Renal cortical epithelial cell (primary cell): Measurements from ENCODE around the gene ZNF600. TPM values are rescaled to one million over a fixed set of nuclear protein-coding genes. Genes with fewer than 3 reads are reported as not detected.
"Not testable (repeated sequence)": the region's sequence is repeated elsewhere in the genome, so short reads cannot be mapped to it uniquely, and the experiment has no call there.

Source experiments
- DNase-seq: peaks from one replicate; pipeline ENCODE4 v3.0.0-alpha.2; 2011; ENCODE audit warnings: low read depth
- total RNA-seq: library from RNA; depleted of rRNA; stranded (reverse); fragments of >200 nt; gene quantifications from 2 replicates; pipeline ENCODE4 v1.2.3, GENCODE V29; 2014

Gene ZNF600
- 10.2 and 10.8 TPM in 2 replicates for total RNA-seq

DNA sequence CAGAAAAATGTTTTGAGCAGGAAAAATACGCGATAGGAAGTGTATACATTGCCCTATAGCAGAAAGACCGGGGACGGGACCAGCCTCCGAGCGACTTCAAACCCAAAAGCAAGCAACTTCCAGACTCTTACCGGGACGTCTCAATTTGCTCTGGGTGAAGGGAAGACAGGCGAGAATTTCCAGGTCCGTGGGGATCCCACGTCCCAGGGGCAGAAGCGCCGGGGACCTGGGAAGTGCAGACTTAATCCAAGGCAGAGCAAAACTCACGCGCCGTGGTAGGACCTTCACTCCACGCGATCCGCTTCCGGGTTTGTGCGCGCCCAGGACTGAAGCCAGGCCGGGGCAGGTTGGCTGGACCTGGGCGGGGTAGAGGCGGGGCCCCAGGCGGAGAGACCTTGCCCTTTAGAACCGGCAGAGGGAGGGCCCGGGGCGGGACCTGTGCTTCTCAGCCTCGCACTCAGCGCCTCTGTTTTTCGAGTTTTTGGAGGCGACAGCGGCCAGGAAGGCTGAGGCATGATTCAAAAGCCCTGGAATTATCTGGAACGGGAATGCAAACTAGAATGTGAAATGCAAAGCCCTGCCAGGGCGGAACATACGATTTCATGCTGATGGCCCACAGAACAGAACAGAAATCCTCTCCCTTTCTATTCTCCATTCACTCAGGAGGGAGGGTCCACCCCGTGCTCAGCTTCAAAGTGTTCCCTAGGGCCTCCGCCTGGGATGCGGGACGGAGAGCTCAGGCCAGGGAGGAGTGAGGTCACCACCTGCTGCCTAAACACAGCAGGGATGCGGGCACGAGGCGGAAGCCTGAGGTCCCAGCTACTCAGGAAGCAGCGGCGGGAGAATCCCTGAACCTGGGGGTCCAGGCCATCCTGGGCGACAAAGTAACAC is at the start of gene ZNF600:
TSS of gene ZNF600 (minus strand) at position 328 of the 891 bp plus-strand sequence. CDS start 7,903 bp downstream, outside the sequence.
- peak; percentile 45 for DNase-seq

DNA sequence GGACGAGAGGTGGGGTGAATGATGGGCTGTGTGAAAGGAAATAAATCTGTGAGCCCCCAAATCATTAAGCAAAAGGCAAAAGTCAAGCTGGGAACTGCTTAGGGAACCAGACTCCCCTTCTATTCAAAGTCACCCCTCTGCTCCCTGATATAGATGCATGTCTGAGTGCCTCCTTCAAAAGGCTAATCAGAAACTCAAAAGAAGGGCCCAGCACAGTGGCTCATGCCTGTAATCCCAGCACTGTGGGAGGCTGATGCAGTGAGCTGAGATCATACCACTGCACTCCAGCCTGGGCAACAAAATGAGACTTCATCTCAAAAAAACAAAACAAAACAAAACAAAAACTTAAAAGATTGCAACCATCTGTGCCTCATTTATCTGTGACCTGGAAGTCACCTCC is 47.7 kb upstream of the ZNF600 start:
- not testable (repeated sequence) for DNase-seq

DNA sequence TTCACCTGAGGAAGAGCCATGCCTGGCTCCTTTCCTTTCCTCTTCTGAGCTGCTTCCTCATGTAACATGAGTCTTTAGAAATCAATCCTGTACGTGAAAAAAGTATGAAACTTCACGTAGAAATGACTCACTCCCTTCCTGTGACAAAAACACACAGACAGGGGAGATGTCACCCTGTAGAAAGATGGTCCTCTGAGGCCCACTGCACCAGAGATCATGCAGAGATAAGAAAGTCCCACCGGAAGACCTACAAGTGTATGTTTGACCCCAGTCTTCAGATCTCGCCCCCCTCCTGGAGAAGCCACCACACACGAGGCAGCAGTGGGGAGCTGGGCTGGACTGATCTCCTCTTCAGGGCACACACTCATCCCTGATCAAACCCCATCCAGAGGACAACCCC is 47.0 kb upstream of the ZNF600 start:
- not testable (repeated sequence) for DNase-seq

DNA sequence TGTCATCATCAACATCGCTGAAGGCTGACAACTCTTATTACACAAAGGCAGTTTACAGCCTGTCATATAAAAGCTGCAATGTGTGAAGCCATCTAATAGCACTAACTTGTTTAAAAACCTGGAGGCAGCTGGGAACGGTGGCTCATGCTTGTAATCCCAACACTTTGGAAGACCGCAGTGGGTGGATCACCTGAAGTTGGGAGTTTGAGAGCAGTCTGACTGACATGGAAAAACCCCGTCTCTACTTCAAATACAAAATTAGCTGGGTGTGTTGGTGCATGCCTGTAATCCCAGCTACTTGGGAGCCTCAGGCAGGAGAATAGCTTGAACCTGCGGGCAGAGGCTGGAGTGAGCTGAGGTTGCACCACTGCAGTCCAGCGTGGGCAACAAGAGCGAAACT is 43.3 kb upstream of the ZNF600 start:
- not testable (repeated sequence) for DNase-seq

DNA sequence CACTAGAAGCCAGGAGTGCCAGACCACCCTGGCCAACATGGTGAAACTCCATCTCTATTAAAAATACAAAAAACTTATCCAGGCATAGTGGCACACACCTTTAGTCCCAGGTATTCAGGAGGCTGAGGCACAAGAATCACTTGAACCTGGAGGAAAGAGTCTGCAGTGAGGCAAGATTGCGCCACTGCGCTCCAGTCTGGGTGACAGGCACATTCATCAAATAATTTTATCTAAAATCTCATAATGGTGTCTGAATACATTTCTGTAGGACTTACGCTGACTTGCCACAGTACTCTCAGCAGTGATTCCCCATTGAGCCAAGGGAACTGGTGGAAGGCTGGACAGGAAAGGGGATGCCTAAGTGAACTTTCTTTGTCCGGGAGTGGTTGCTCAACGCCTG is 39.2 kb upstream of the ZNF600 start:
- no peak for DNase-seq

DNA sequence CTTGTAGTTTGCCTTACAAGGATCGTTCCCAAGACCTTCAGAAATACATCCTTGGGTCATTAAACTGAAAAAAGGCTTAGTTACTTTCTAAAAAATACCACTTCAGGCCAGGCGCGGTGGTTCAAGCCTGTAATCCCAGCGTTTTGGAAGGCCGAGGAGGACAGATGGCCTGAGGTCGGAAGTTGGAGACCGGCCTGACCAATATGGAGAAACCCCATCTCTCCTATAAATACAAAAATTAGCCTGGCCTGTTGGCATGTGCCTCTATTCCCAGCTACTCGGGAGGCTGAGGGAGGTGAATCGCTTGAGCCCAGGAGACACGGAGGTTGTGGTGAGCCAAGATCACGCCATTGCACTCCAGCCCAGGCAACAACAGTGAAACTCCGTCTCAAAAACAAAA is 37.1 kb upstream of the ZNF600 start:
- DNase-seq, result no peak

DNA sequence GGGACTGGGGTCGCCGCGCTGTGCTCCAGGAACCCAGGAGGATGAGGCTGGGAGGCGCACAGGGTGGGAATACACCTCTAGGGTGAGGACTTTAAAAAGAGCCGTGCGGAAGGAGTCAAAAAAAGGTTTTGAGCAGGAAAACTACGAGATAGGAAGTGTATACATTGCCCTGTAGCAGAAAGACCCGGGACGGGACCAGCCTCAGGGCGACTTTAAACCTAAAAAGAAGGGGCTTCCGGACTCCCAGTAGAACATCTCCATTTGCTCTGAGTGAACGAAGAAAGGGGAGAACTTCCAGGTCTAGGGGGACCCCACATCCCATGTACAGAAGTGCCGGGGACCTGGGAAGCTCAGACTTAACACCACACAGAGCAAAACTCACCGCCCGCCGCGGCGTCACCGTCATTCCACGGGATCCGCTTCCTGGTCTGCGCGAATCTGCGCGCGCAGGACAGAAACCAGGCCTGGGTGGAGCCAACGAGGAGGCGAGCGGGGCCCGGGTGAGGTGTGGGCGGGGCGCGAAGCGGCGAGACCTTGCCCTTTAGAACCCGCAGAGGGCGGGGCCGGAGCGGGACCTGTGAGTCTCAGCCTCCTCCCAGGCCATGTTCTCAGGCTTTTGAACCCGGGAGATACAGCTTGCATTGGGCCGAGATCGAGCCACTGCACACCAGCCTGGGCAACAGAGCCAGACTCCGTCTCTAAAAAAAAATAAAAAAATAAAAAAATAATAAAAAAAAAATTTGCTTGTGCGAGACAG is 34.8 kb upstream of the ZNF600 start, which contains the start of gene ZNF28:
TSS of gene ZNF28 (minus strand) at position 430 of the 757 bp plus-strand sequence. CDS start 3,675 bp downstream, outside the sequence.
- DNase-seq, result peak; percentile 10

DNA sequence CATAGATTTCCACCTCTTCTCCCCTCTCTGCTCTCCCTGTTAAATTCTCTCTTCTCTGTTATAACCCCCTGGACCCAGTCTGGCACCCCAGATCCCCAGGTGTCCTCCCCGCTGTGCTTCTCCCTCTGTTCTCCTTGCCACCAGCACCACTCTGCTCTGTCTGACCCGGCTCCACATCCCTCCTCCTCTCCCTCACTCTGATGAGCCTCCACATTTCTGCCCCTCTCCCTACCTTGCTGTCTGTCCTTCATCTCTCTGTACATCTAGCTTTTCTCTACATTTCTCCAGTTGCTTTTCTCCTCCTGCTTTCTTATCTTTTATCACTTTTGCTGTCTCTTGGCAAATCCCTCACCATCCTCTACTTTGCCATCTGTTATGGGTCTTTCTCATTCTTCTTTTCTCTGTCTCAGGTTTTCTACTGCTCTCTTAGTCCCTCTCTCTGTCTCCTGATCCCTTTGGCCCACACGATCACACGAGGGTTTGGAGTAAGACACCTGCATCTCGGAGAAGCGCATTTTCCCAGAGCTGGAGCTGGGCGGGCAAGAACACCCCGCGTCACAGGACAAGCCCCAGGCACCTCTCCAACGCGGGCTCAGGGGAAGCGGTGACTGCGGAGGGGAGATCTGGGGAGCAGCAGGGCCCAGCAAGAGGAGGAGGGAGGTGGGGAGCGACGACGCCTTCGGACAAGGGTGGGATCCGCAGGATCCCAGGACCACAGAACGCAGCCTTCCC is 34.0 kb upstream of the ZNF600 start:
- not testable (repeated sequence) for DNase-seq

DNA sequence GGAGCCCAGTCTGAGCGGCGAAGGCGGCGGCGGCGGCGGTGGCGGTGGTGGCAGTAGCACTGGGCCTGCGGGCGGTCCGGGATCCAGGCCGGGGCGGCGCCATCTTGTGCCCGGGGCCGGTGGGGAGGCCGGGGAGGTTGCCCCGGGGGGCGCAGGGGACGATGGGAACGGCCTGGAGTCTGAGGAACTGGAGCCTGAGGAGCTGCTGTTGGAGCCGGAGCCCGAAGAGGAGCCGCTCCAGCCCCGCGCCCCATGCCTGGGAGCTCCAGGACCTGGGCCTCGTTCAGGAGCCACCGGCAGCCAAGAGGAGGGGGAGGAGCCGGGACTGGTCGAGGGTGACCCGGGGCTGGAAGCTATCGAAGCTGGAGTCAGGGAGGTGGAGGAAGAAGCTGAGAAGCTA is 23.2 kb upstream of the ZNF600 start:
- no peak for DNase-seq

DNA sequence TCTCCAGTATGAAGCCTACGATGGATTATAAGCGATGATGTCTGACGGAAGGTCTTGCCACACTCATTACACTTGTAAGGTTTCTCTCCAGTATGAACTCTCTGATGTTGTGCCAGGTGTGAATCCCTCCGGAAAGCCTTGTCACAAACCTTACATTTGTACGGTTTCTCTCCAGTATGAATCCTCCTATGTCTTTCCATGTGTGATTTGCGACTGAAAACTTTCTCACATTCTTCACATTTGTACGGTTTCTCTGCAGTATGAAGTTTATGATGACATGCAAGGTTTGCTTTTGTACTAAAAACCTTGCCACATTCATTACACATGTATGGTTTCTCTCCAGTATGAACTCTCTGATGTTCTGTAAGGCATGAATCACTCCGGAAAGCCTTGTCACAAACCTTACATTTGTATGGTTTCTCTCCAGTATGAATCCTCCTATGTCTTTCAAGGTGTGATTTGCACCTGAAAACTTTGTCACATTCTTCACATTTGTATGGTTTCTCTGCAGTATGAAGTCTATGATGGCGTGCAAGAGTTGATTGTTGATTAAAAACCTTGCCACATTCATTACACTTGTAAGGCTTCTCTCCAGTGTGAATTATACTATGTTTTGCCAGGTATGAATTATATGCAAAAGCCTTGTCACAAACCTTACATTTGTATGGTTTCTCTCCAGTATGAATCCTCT is 13.5 kb upstream of the ZNF600 start:
- DNase-seq, result not testable (repeated sequence)

DNA sequence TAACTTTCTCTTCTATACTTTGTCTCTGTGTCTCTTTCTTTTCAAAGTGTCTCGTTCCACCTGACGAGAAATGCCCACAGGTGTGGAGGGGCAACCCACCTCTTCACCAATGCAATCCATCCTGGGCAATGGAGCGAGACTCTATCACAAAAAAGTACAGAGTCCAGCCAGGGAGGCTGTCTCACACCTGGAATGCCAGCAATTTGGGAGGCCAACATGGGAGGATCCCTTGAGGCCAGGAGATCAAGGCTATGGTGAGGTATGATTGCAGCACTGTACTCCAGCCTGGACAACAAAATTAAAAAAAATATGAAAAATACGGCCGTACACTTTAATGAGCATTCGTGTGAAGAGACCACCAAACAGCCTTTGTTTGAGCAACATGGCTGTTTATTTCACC is 2.8 kb upstream of the ZNF600 start:
- no peak for DNase-seq

DNA sequence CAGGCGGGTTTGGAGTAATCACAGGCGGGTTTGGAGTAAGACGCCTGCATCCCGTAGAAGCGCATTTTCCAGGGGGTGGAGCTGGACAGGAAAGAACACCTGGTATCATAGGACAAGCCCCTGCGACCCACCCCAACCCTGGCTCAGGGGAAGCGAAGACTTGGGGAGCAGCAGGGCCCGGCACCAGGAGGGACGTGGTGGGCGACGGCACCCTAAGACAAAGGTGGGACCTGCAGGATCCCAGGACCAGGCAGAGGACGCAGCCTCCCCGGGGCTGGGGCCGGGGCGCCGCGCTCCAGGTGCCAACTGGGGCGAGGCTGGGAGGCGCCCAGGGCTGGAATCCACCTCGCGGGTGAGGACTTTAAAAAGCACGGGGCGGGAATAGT is 520 bp downstream of the ZNF600 start:
- DNase-seq, result no peak

DNA sequence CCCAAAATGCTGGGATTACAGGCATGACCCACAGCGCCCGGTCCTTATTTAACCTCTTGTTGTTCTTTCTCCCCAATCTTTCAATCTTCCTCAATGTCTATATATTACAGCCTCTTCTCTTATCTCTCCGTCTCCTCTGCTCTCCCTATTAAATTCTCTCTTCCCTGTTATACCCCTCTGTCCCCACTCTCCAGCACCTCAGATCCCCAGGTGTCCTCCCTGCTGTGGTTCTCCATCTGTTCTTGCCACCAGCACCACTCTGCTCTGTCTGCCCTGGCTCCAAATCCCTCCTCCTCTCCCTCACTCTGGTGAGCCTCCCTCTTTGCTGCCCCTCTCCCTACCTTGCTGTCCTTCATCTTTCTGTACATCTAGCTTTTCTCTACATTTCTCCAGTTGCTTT is 1.1 kb downstream of the ZNF600 start:
- DNase-seq, result no peak

DNA sequence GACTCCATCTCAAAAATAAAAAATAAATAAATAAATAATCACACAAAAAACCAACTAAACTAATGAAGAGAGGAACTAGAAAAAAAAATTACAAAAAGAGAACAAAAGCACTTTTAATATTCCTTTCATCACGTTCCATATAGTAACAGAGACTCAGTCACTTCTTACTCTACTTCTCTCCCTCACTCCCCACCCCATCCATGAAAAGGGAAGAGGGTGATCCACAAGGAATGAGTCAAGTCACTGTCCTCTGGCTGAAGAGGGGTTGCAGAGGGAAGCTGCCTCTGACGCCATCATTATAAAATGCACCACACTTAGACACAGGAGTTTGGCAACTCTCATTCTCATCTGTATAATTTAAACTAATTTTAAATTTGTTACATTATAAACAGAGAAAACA is 3.7 kb downstream of the ZNF600 start:
- not testable (repeated sequence) for DNase-seq

DNA sequence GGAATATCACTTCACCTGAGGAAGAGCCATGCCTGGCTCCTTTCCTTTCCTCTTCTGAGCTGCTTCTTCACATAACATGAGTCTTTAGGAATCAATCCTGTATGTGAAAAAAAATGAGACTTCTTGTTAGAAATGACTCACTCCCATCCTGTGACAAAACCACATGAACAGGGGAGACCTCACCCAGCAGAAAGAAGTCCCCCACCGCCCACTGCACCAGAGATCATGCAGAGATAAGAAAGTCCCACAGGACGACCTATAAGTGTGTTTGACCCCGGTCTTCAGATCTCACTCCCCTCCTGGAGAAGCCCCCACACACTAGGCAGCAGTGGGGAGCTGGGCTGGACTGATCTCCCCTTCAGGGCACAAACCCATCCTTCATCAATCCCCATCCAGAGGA is 7.8 kb downstream of the ZNF600 start:
- DNase-seq, result no peak

DNA sequence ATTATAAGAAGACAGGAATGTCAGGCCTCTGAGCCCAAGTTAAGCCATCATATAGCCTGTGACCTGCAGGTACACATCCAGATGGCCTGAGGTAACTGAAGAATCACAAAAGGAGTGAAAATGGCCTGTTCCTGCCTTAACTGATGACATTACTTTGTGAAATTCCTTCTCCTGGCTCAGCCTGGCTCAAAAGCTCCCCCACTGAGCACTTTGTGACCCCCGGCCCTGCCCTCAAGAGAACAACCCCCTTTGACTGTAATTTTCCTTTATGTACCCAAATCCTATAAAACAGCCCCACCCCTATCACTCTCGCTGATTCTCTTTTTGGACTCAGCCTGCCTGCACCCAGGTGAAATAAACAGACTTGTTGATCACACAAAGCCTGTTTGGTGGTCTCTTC is 30.1 kb downstream of the ZNF600 start:
- not testable (repeated sequence) for DNase-seq

DNA sequence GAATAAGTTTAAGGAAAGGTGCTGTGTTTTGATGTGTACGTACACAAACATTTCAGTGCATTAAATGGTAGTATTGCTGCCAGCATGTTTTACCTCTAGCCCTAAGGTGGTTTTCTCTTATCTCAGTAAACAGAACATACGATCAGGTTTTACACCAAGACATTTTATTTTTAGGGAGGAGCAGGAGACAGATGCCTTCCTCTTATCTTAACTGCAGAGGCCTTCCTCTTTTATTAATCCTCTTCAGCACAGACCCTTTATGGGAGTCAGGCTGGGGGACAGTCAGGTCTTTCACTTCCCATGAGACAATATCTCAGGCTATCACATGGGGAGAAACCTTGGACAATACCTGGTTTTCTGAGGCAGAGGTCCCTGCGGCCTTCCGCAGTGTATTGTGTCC is 36.8 kb downstream of the ZNF600 start:
- DNase-seq, result no peak

DNA sequence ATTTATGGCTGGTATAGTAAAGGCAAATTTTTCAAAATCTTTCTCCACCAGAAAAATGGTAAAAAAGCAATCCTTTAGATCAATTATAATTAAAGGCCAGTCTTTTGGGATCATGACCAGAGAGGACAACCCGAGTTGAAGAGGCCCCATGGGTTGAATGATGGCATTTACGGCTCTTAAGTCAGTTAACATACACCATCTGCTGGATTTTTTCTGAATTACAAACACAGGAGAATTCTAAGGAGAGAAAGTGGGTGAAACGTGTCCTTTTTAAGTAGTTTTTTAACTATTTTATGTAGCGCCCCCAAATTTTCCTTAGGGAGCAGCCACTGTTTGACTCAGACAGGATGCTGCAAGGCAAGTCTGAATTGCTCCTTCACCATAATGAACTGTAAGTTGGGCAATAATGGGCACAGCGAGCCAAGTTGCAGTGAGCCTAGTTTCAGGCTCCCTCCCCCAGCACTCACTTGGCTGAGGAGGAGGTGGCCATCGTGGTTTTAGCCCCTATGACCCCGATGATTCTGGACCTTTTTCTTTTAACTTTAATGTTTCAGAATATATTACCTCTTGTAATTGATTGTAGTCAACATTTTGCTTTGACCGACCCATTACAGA is 38.1 kb downstream of the ZNF600 start:
- DNase-seq, result peak; percentile 26

DNA sequence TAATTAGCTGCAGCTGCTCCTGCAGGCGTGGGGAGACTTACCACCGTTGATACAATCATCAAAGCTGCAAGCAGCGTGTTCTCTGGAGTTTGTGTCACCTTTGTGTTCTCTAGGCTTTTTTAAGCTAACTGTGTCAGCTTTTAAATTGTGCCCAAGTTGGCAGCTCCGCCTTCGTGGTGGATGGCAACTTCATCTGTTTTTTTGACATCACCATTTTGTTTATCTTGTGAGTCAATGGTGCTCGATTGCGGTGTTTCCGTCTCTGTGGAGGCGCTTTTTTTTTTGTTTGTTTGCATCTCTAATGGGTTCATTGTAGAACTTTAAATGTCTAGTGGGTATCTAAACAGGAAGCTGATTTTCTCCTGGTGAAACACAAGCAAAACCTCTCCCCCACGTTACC is 40.7 kb downstream of the ZNF600 start:
- DNase-seq, result not testable (repeated sequence)

DNA sequence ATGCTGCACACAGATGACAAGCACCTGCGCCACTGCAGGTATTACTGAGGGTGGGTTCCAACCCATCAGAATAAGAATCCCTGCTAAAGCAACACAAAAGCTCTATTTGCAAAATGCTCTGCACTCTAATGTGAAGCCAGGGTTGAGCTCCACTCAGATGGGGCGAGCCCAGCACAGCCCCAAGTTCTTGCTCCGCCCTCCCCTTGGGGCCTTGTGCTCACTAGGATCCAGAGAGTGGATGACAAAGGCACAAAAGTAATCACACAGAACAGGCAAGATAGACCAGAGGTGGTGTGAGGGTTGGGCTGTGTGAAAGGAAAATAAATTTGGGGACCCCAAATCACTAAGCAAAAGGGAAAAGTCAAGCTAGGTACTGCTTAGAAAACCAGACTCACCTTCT is 43.5 kb downstream of the ZNF600 start:
- no peak for DNase-seq

DNA sequence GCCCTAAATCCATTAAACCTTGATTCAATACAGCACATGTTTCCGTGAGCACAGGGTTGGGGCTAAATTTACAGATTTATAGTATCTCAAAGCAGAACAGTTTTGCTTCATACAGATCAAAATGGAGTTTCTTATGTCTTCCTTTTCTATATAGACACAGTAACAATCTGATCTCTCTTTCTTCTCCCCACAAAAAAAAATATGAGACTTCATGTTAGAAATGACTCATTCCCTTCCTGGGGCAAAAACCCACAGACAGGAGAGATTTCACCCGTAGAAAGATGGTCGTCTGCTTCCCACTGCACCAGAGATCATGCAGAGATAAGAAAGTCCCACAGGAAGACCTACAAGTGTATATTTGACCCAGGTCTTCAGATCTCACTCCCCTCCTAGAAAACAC is 44.1 kb downstream of the ZNF600 start:
- no peak for DNase-seq
